ENCODE measurements around the gene CAMK1D.

GRCh38 chr10:12533151-12533550, 183.8 kb downstream of the CAMK1D start:
- TF ChIP-seq POLR2A (IDR thresholded peaks at IDR 0.05) (no peak), CTCF (IDR thresholded peaks at IDR 0.05) (no peak)

All from heart left ventricle (tissue), 13 donors.